ENCODE data around the gene EZR. TPM values are rescaled to one million over a fixed set of nuclear protein-coding genes. Genes with fewer than 3 reads are reported as not detected.
"Not testable (repeated sequence)": the region's sequence is repeated elsewhere in the genome, so short reads cannot be mapped to it uniquely, and the experiment has no call there.

Gene EZR
- total RNA-seq, 2 donors from 2014 or later, result 187 to 207 TPM

- Mint-ChIP-seq H3K27ac (no peak overlapping the region), H3K9me3 (no peaks in the 10 kb centered on the region), H3K36me3 (no peaks in the 10 kb centered on the region)
- DNase-seq (ENCODE audit: low spot score in 2 of 2) (peak in 1 of 2 donors; percentile 25), ATAC-seq (no peak)
Observed at GRCh38 chr6:158830736-158831135, 11.6 kb upstream of the EZR start.

GRCh38 chr6:158828807-158829206 is 9.6 kb upstream of the EZR start:
- H3K27ac Mint-ChIP-seq, result no peak overlapping the region

GRCh38 chr6:158826819-158827501 is 7.8 kb upstream of the EZR start:
- H3K36me3 Mint-ChIP-seq, result no peaks in the 10 kb centered on the region
- DNase-seq (ENCODE audit: low spot score in 2 of 2) (peak in 1 of 2 donors; percentile 26), ATAC-seq (no peak)
- H3K27ac Mint-ChIP-seq, result peak overlapping the region; percentile 12 to 27
- no peaks in the 10 kb centered on the region for H3K9me3 Mint-ChIP-seq

More at GRCh38 chr6:158828807-158829206, 9.6 kb upstream of the EZR start:
- no peak for ATAC-seq
- no peak for DNase-seq (ENCODE audit: low spot score in 2 of 2)
- H3K9me3 Mint-ChIP-seq, result no peaks in the 10 kb centered on the region
- H3K36me3 Mint-ChIP-seq, result no peaks in the 10 kb centered on the region

GRCh38 chr6:158825951-158826306 is 6.8 kb upstream of the EZR start:
- DNase-seq (ENCODE audit: low spot score in 2 of 2), result no peak
- no peak for ATAC-seq
- H3K27ac Mint-ChIP-seq, result no peak overlapping the region
- H3K36me3 Mint-ChIP-seq, result no peaks in the 10 kb centered on the region
- H3K9me3 Mint-ChIP-seq, result no peaks in the 10 kb centered on the region

- peaks cover 0 to under 1% of the 10 kb centered on the region in 2 donors for H3K9me3 Mint-ChIP-seq
Observed at GRCh38 chr6:158825038-158825950, 6.1 kb upstream of the EZR start.

GRCh38 chr6:158823616-158824015 is 4.4 kb upstream of the EZR start:
- not testable (repeated sequence) for ATAC-seq, H3K27ac Mint-ChIP-seq, H3K9me3 Mint-ChIP-seq, H3K36me3 Mint-ChIP-seq
- DNase-seq (ENCODE audit: low spot score in 2 of 2), result peak in 1 of 2 donors; percentile 13

More at GRCh38 chr6:158825038-158825950, 6.1 kb upstream of the EZR start:
- Mint-ChIP-seq H3K27ac (no peak overlapping the region), H3K36me3 (peaks cover 0 to 2% of the 10 kb centered on the region in 2 donors)
- peak in 1 of 2 donors; percentile 3 for DNase-seq (ENCODE audit: low spot score in 2 of 2)
- no peak for ATAC-seq

- H3K36me3 Mint-ChIP-seq, result peaks cover 21 to 37% of the 10 kb centered on the region in 2 donors
- DNase-seq (ENCODE audit: low spot score in 2 of 2), result no peak
- H3K9me3 Mint-ChIP-seq, result peaks cover 0 to 5% of the 10 kb centered on the region in 2 donors
- H3K27ac Mint-ChIP-seq, result peak overlapping the region; percentile 81 to 89
- ATAC-seq, result no peak
Observed at GRCh38 chr6:158819977-158820622, 932 bp upstream of the EZR start.

GRCh38 chr6:158818581-158819212 is 471 bp downstream of the EZR start:
- ATAC-seq (peak; percentile 34 to 54), DNase-seq (ENCODE audit: low spot score in 2 of 2) (peak; percentile 72 to 78)
- Mint-ChIP-seq H3K9me3 (peaks cover 0 to 5% of the 10 kb centered on the region in 2 donors), H3K27ac (peak overlapping the region; percentile 79 to 89), H3K36me3 (peaks cover 25 to 51% of the 10 kb centered on the region in 2 donors)

GRCh38 chr6:158817728-158818580 is 1.2 kb downstream of the EZR start:
- Mint-ChIP-seq H3K9me3 (peaks cover 0 to 5% of the 10 kb centered on the region in 2 donors), H3K27ac (peak overlapping the region; percentile 89 to 99), H3K36me3 (peaks cover 30 to 59% of the 10 kb centered on the region in 2 donors)
- DNase-seq (ENCODE audit: low spot score in 2 of 2) (peak; percentile 85), ATAC-seq (peak; percentile 70 to 73)

GRCh38 chr6:158816803-158817727 is 2.1 kb downstream of the EZR start:
- DNase-seq (ENCODE audit: low spot score in 2 of 2), result peak; percentile 33 to 57
- peak overlapping the region; percentile 89 to 99 for H3K27ac Mint-ChIP-seq
- peaks cover 0 to 5% of the 10 kb centered on the region in 2 donors for H3K9me3 Mint-ChIP-seq
- H3K36me3 Mint-ChIP-seq, result peaks cover 35 to 65% of the 10 kb centered on the region in 2 donors
- ATAC-seq, result no peak

- Mint-ChIP-seq H3K27ac (peak overlapping the region; percentile 89 to 99), H3K9me3 (peaks cover 0 to 5% of the 10 kb centered on the region in 2 donors), H3K36me3 (peaks cover 35 to 65% of the 10 kb centered on the region in 2 donors)
- peak; percentile 43 to 47 for ATAC-seq
- peak in 1 of 2 donors; percentile 55 for DNase-seq (ENCODE audit: low spot score in 2 of 2)
Observed at GRCh38 chr6:158816329-158816728, 2.8 kb downstream of the EZR start.

GRCh38 chr6:158815907-158816306 is 3.3 kb downstream of the EZR start:
- peak overlapping the region; percentile 89 to 99 for H3K27ac Mint-ChIP-seq
- DNase-seq (ENCODE audit: low spot score in 2 of 2), result peak in 1 of 2 donors; percentile 24
- no peak for ATAC-seq
- peaks cover 35 to 66% of the 10 kb centered on the region in 2 donors for H3K36me3 Mint-ChIP-seq
- H3K9me3 Mint-ChIP-seq, result peaks cover 0 to 5% of the 10 kb centered on the region in 2 donors

GRCh38 chr6:158815379-158815724 is 3.8 kb downstream of the EZR start:
- DNase-seq (ENCODE audit: low spot score in 2 of 2) (peak in 1 of 2 donors; percentile 38), ATAC-seq (no peak)
- peaks cover 35 to 71% of the 10 kb centered on the region in 2 donors for H3K36me3 Mint-ChIP-seq
- H3K27ac Mint-ChIP-seq, result peak overlapping the region; percentile 89 to 99
- peaks cover 0 to 5% of the 10 kb centered on the region in 2 donors for H3K9me3 Mint-ChIP-seq

- ATAC-seq (peak in 1 of 2 donors; percentile 11), DNase-seq (ENCODE audit: low spot score in 2 of 2) (peak in 1 of 2 donors; percentile 54)
- Mint-ChIP-seq H3K27ac (peak overlapping the region; percentile 5 to 89), H3K36me3 (peaks cover 35 to 83% of the 10 kb centered on the region in 2 donors), H3K9me3 (no peaks in the 10 kb centered on the region)
Observed at GRCh38 chr6:158813032-158813431, 6.1 kb downstream of the EZR start.
